GM12801 (cell line): ENCODE data around the gene TRAF3IP3.

ENCODE experiments used
- CTCF ChIP-seq: IDR thresholded peaks from one replicate; pipeline ENCODE4 v1.5.1; 2011; ENCODE audit warnings: control low read depth; ENCODE audit not compliant: insufficient read length; ENCODE audit errors: extremely low read depth

The TRAF3IP3 gene

DNA sequence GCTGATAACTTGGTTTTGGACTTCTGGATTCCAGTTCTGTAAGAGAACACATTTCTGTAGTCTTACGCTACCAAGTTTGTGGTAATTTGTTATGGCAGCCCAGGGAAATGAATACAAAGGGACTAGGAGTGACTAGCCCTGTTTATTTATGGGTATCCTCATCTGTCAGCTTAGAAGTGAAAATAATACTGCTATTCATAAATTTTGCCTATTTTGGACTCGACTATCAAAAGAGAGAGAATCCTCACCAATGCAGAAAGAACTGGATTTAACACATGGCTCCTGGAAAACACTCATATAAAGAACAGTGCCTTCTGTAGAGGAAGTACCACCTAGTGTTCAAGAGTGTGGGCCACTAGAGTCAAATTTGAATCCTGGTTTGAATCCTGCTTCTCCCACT is 28.6 kb upstream of the TRAF3IP3 start:
- TF ChIP-seq CTCF = no peak

GRCh38 chr1:209727785-209728184 is 28.1 kb upstream of the TRAF3IP3 start:
- TF ChIP-seq CTCF = no peak

DNA sequence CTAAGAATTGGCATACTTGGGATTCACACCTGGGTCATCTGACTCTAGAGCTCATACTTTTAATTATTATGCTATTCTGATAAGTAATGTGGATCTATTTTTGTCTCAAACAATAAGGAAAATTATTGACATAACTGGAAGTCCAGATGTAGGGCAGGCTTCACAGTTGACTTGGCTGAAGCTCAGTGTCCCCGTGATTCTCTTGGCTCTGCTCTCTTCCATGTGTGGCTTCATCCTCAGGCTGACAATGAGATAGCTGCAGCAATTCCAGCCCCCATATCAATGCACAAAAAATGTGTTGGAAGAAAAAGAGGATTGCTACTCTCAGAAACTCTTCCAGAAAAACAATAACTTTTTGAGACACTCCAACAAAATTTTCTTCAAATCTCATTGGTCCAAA is 27.4 kb upstream of the TRAF3IP3 start:
- no peak for TF ChIP-seq CTCF

GRCh38 chr1:209729436-209729835 is 26.4 kb upstream of the TRAF3IP3 start:
- TF ChIP-seq CTCF = no peak

DNA sequence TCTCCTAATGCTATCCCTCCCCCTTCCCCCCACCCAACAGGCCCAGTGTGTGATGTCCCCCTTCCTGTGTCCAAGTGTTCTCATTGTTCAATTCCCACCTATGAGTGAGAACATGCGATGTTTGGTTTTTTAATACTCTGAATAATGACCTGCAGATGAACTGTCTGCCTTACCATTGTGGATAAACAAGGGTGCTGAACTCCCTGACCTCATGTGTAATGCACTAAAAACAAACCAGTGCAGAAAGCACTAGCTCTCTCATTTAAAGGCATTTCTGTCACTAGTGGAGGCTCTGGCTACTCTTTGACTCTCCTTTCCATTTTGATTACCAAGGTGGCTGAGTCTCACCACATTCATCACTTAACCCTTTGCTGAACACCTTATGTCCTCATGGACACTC is 23.1 kb upstream of the TRAF3IP3 start:
- no peak for TF ChIP-seq CTCF

DNA sequence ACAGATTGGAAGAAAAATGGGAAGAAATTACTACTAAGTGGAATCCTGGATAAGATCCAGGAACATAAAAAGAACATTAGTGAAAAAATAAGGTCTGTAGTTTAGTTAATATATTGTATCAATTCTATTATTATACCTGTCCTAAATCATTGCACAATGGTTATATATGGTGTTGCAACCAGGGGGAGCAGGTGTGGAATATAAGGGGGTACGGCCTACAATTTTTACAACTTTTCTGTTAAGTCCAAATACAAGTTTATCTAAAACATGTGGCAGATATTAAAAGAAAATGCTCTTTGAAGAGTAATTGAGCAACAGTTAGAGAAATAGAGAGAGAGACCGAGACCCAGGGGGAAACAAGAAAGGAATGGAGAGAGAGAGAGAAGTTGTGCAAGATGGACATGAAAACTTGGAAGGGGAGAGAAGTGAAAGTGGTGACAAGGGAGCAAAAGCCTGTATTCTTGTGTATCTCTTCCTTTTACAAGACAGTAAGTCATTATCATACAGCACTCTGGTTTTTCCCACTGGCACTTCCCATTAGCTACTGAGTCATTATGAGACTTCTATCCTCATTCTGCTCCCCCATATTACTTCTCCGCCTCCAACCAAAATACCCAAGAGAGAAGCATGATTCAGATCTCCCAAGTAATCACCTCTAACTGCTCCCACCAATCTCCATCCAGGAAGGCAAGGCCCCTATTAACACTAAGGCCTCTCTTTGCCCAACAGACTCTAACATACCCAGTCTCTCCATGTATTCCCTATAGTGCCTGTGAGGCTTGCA is 22.3 kb upstream of the TRAF3IP3 start:
- TF ChIP-seq CTCF = no peak

DNA sequence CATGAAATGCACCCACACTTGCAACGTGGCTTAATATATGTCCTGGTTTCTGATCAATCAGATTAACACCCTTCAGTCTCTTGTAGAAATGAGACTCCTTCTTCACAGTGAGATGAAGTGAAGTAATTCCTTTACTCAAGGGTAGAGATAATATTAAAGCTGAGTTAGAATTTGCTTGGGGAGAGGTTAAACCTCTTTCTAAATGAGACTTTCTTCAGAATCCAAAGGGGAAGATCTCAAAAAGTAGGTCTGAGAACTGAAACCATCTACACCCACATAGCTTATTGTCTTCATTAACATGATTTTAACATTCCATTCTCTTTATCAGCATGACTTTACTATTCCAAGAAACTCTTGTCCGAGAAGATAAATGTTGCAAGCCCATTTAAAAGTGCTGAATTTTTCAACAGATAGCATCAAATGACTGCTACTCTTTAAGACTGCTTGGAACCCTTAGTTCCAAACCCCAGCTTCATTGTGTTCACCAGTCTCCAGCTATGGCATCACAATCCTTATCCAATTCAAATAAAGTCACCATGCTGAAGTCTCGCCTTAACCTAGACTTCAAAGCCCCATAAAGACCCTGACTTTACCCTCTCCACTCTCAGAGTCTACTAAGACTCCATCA is 19.2 kb upstream of the TRAF3IP3 start:
- no peak for TF ChIP-seq CTCF
